Prostate gland (tissue), 2 donors: Measurements from ENCODE around the gene OR13C8. TPM values are rescaled to one million over a fixed set of nuclear protein-coding genes. Genes with fewer than 3 reads are reported as not detected.

Source experiments
- DNase-seq: peaks from one replicate; pipeline ENCODE4 v3.0.0-alpha.2; 2019; ENCODE audit warnings: low spot score
- H3K27ac ChIP-seq, 2 donors: fragments of 200-600 bp; sonication (generic); 2 replicates each; pipeline ENCODE4 v1.5.1; 2017 to 2019
- H3K27me3 ChIP-seq: fragments of 200-600 bp; sonication (generic); replicated peaks from 2 replicates; pipeline ENCODE4 v1.5.1; 2019; ENCODE audit not compliant: insufficient read depth
- H3K36me3 ChIP-seq, 2 donors: fragments of 200-600 bp; sonication (generic); 1 replicate in 1 of 2; 2 replicates in 1 of 2; pipeline versions ENCODE4 v1.5.1 to v1.8.1; 2017 to 2019
- H3K4me1 ChIP-seq: fragments of 200-600 bp; sonication (generic); replicated peaks from 2 replicates; pipeline ENCODE4 v1.5.1; 2019
- H3K4me3 ChIP-seq, 2 donors: fragments of 200-600 bp; sonication (generic); 2 replicates each; pipeline ENCODE4 v1.5.1; 2017 to 2019
- H3K9me3 ChIP-seq: fragments of 200-600 bp; sonication (generic); 2 replicates; pipeline ENCODE4 v1.5.1; 2017
- POLR2A ChIP-seq: fragments of 450-650 bp; IDR thresholded peaks from one replicate; pipeline ENCODE4 v1.6.1; 2016; ENCODE audit warnings: antibody characterized with exemption, mild to moderate bottlenecking
- POLR2AphosphoS5 ChIP-seq: sonication (generic); formaldehyde crosslinking; IDR thresholded peaks from one replicate; pipeline ENCODE4 v1.6.1; 2017; ENCODE audit warnings: antibody characterized with exemption
- WGBS: methylation state at CpG from one replicate; pipeline ENCODE4 v1.1.5; 2018; 5-methylcytosine and 5-hydroxymethylcytosine counted together
- intact Hi-C: fragments of 100-400 bp; cut with DNase I; formaldehyde crosslinking; loops from one replicate; pipeline ENCODE4 v1.14.2; 2022
- total RNA-seq, 2 donors: library from RNA; depleted of rRNA; stranded (reverse); fragments of >200 nt; gene quantifications; one replicate each; pipeline ENCODE4 v1.1.0, GENCODE V29; 2016
- TF ChIP-seq, protein P1 (sequence below), 4 experiments: fragments of 200-600 bp in 2 of 4; fragments of 450-650 bp in 2 of 4; sonication (generic) in 2 of 4; IDR thresholded peaks; 1 replicate in 3 of 4; 2 replicates in 1 of 4; pipeline ENCODE4 v1.5.1; 2016 to 2019; ENCODE audit warnings: antibody characterized with exemption in 4 of 4, mild to moderate bottlenecking in 2 of 4, moderate library complexity in 2 of 4

OR13C8 gene
- total RNA-seq, 2 donors from 2014 or later: not detected

DNA sequence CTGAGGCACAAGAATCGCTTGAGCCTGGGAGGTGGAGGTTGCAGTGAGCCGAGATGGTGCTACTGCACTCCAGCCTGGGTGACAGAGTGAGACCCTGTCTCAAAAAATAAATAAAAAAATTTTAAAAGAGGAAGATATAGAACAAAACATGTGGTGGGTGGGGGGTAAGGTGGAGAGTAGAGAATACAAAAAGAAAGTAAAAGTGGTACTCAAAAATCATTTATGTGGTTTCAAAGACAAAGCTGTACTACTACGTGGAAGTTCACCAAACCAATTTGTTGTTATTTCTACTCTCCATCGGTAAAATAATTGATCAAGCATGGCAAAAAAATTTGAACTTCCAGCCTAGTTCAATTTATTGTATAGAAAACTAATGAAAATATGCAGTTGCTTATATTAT is 24.3 kb upstream of the OR13C8 start:
- H3K27ac ChIP-seq: no peak overlapping the region
- DNase-seq: no peak
- no peaks in the 10 kb centered on the region for H3K4me1 ChIP-seq
- no peak overlapping the region for H3K4me3 ChIP-seq
- no peaks in the 10 kb centered on the region for H3K36me3 ChIP-seq
- no peaks in the 10 kb centered on the region for H3K9me3 ChIP-seq
- H3K27me3 ChIP-seq: no peaks in the 10 kb centered on the region
- TF ChIP-seq POLR2AphosphoS5: no peak
- TF ChIP-seq, protein P1, sequence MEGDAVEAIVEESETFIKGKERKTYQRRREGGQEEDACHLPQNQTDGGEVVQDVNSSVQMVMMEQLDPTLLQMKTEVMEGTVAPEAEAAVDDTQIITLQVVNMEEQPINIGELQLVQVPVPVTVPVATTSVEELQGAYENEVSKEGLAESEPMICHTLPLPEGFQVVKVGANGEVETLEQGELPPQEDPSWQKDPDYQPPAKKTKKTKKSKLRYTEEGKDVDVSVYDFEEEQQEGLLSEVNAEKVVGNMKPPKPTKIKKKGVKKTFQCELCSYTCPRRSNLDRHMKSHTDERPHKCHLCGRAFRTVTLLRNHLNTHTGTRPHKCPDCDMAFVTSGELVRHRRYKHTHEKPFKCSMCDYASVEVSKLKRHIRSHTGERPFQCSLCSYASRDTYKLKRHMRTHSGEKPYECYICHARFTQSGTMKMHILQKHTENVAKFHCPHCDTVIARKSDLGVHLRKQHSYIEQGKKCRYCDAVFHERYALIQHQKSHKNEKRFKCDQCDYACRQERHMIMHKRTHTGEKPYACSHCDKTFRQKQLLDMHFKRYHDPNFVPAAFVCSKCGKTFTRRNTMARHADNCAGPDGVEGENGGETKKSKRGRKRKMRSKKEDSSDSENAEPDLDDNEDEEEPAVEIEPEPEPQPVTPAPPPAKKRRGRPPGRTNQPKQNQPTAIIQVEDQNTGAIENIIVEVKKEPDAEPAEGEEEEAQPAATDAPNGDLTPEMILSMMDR (IDR thresholded peaks at IDR 0.05): no peak
- no peak for TF ChIP-seq POLR2A
- intact Hi-C loops: no loop called here
- 92% methylated on average over 4 of the region's 4 CpGs for WGBS

DNA sequence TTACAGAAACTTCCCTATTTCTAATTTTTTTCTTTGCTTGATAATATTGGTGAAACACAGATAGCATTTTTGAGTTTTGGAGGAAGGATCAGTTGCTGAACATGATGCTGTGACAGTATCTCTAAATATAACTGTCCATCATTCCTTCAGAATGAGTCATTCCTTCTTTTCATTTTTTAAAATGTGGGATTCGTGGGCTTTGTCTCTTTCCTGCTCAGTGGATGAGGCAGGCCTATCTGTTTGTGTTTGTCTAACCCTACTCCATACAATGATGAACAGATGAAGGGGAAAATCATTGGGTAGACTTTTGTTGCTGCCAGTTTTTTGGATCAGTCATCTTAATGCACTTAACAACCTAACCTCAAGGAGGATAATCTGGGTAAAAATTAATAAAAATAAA is 15.7 kb upstream of the OR13C8 start:
- 47% methylated on average over 1 of the region's 1 CpG for WGBS
- Histone ChIP-seq H3K9me3 (no peaks in the 10 kb centered on the region), H3K36me3 (no peaks in the 10 kb centered on the region), H3K27me3 (no peaks in the 10 kb centered on the region), H3K4me1 (no peaks in the 10 kb centered on the region), H3K4me3 (no peak overlapping the region), H3K27ac (no peak overlapping the region)
- TF ChIP-seq POLR2A (no peak), POLR2AphosphoS5 (no peak)
- TF ChIP-seq, protein P1 (IDR thresholded peaks at IDR 0.05): no peak
- intact Hi-C loops: no loop called here
- DNase-seq: no peak

DNA sequence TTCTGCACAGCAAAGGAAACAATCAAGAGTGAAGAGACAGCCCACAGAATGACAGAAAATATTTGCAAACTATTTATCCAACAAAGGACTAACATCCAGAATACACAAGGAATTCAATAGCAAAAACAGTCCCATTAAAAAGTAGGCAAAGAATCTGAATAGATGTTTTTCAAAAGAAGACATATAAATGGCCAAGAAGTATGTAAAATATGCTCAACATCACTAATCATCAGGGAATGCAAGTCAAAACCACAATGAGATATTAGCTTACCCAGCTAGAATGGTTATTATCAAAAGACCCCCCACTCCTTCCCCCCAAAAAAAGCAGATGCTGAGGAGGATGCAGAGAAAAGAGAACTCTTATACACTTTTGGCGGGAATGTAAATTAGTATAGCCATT is 13.4 kb upstream of the OR13C8 start:
- 89% methylated on average over 1 of the region's 1 CpG for whole genome bisulfite sequencing
- Histone ChIP-seq H3K36me3 (no peaks in the 10 kb centered on the region), H3K27me3 (no peaks in the 10 kb centered on the region), H3K9me3 (no peaks in the 10 kb centered on the region), H3K4me1 (no peaks in the 10 kb centered on the region), H3K4me3 (no peak overlapping the region), H3K27ac (no peak overlapping the region)
- TF ChIP-seq, protein P1 (IDR thresholded peaks at IDR 0.05): no peak
- TF ChIP-seq POLR2A (no peak), POLR2AphosphoS5 (no peak)
- DNase-seq: no peak
- intact Hi-C loops: no loop called here

- DNase-seq: no peak
- TF ChIP-seq, protein P1 (IDR thresholded peaks at IDR 0.05): no peak
- TF ChIP-seq POLR2AphosphoS5 (no peak), POLR2A (no peak)
- WGBS: 83% methylated on average over 8 of the region's 8 CpGs
- Histone ChIP-seq H3K36me3 (no peaks in the 10 kb centered on the region), H3K4me1 (no peaks in the 10 kb centered on the region), H3K27me3 (no peaks in the 10 kb centered on the region), H3K9me3 (no peaks in the 10 kb centered on the region), H3K27ac (no peak overlapping the region), H3K4me3 (no peak overlapping the region)
- intact Hi-C loops: no loop called here
Measured at GRCh38 chr9:104556830-104557634, 11.9 kb upstream of the OR13C8 start.

DNA sequence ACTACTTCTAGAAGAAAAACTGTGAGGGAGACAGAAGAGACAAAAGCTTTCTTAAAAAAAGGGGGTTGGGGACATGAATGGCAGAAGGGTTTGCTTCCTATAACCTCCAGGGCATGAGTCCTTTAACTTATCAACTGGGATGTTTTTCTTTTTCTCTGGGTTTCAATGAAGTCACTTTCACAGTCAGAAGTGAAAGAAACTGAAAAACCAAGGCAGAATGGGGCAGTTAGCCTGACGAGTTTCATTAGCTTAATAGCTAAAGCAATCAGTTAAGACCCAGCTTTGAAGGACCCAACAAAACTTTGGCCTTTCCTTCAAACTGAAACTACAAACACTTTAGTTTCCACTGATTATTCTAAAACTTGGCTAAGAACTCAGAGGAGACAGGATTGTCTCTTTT is 4.6 kb upstream of the OR13C8 start:
- Histone ChIP-seq H3K27ac (no peak overlapping the region), H3K4me1 (no peaks in the 10 kb centered on the region), H3K9me3 (no peaks in the 10 kb centered on the region), H3K27me3 (no peaks in the 10 kb centered on the region), H3K4me3 (no peak overlapping the region), H3K36me3 (no peaks in the 10 kb centered on the region)
- WGBS: 49% methylated on average over 1 of the region's 1 CpG
- TF ChIP-seq, protein P1 (IDR thresholded peaks at IDR 0.05): no peak
- TF ChIP-seq POLR2A: no peak
- TF ChIP-seq POLR2AphosphoS5: no peak
- no peak for DNase-seq
- intact Hi-C loops: no loop called here
